Stimulated activated naive CD8-positive, alpha-beta T cell treated with anti-CD3 and anti-CD28 coated beads, Interleukin-15, Interleukin-2, amounts not matched to agents 100 ng/mL and 50 ng/mL, for 24 hours (primary cell): ENCODE data around the gene CLEC5A.
A peak's percentile ranks its signal among the peaks of the same experiment; 100 is the strongest.

Experiments
- H3K27ac Mint-ChIP-seq: one replicate; pipeline ENCODE4 v1.8.0; 2021; ENCODE audit warnings: mild to moderate bottlenecking, mixed read lengths
- H3K27me3 Mint-ChIP-seq: one replicate; pipeline ENCODE4 v1.8.0; 2021; ENCODE audit warnings: mixed read lengths
- H3K36me3 Mint-ChIP-seq: one replicate; pipeline ENCODE4 v1.8.0; 2021; ENCODE audit warnings: low read depth, mixed read lengths
- H3K4me1 Mint-ChIP-seq: one replicate; pipeline ENCODE4 v1.8.0; 2021; ENCODE audit warnings: low read depth, mixed read lengths
- H3K4me3 Mint-ChIP-seq: one replicate; pipeline ENCODE4 v1.8.0; 2021; ENCODE audit warnings: mild to moderate bottlenecking, mixed read lengths
- H3K9me3 Mint-ChIP-seq: one replicate; pipeline ENCODE4 v1.8.0; 2021; ENCODE audit warnings: mixed read lengths

Gene CLEC5A

DNA sequence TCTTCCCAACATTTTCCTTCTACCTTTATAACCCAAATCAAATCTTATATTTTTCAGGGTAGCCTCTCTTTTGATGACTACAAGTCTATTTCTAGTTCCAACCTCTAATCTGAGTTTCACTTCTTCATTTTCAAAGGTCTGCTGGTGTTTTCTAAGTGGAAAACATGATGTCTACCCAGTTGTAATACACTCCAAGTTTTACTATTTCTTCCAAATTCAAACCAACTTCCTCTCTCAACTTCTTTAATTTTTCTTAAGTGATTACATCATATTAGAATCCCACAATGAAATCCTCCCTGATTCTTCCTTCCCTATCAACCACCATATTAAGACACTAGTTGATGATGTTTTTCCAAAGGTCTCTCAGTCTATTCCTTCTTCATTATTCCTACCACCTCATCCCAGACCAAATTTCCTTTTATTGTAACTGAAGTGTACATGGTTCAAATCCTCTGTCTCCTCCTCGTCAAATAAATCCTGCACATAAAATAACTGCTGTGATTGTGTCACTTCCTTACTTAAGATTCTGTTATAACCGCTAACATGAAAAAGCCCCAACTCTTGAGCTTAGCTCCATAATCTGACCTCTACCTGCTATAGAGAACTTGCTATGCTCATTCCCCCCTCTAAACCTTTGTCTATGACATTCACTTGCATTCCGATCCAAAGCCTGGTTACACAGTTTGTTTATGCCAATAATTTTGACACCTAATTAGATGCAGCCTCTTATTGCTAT lies 14.1 kb upstream of the CLEC5A start:
- Mint-ChIP-seq H3K36me3 (no peaks in the 10 kb centered on the region), H3K27me3 (peaks cover 3% of the 10 kb centered on the region)

GRCh38 chr7:141956084-141956483 lies 9.3 kb upstream of the CLEC5A start:
- Mint-ChIP-seq H3K9me3 (no peaks in the 10 kb centered on the region), H3K27ac (no peak overlapping the region), H3K36me3 (no peaks in the 10 kb centered on the region), H3K27me3 (peaks cover 3% of the 10 kb centered on the region), H3K4me3 (no peak overlapping the region), H3K4me1 (peaks cover 13% of the 10 kb centered on the region)

More for the DNA sequence above, 14.1 kb upstream of the CLEC5A start:
- peaks cover 14% of the 10 kb centered on the region for H3K4me1 Mint-ChIP-seq
- no peak overlapping the region for H3K4me3 Mint-ChIP-seq
- H3K27ac Mint-ChIP-seq, result peak overlapping the region; percentile 23
- H3K9me3 Mint-ChIP-seq, result no peaks in the 10 kb centered on the region

DNA sequence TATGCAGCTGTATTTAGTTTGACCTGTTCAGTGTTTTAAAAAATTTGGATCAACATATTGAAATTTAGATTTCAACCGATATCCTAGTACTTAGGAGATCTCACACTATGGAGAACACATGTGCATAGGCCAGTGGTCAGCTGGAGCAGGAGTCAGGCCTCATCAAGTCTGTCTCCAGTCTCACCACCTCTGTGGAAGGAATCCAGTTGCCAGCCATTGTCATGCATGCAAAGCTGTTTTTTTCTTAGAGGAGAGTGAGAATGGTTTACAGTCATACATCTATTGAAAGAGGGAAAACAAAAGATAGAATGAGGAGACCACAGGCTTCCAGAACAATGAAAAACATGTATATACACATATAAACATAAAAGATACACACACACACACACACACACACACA lies 7.6 kb upstream of the CLEC5A start:
- Mint-ChIP-seq H3K4me3 (no peak overlapping the region), H3K4me1 (no peaks in the 10 kb centered on the region), H3K9me3 (no peaks in the 10 kb centered on the region), H3K27ac (no peak overlapping the region), H3K27me3 (peaks cover 3% of the 10 kb centered on the region), H3K36me3 (no peaks in the 10 kb centered on the region)

GRCh38 chr7:141952461-141952860 lies 5.7 kb upstream of the CLEC5A start:
- Mint-ChIP-seq H3K4me3 (no peak overlapping the region), H3K36me3 (no peaks in the 10 kb centered on the region), H3K9me3 (no peaks in the 10 kb centered on the region), H3K27me3 (peaks cover 3% of the 10 kb centered on the region), H3K4me1 (no peaks in the 10 kb centered on the region), H3K27ac (no peak overlapping the region)

DNA sequence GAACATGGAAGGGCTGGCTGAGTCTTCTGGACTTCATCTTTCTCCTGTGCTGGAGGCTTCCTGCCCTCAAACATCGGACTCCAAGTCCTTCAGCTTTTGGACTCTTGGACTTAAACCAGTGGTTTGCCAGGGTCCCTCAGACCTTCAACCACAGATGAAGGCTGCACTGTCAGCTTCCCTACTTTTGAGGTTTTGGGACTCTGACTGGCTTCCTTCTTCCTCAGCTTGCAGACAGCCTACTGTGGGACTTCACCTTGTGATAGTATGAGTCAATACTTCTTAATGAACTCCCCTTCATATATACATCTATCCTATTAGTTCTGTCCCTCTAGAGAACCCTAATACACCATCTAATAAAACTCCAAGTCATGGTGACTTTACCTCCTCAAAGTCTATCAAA lies 4.0 kb upstream of the CLEC5A start:
- H3K36me3 Mint-ChIP-seq, result no peaks in the 10 kb centered on the region
- no peaks in the 10 kb centered on the region for H3K4me1 Mint-ChIP-seq
- H3K9me3 Mint-ChIP-seq, result no peaks in the 10 kb centered on the region
- no peak overlapping the region for H3K27ac Mint-ChIP-seq
- H3K27me3 Mint-ChIP-seq, result no peaks in the 10 kb centered on the region
- no peak overlapping the region for H3K4me3 Mint-ChIP-seq

DNA sequence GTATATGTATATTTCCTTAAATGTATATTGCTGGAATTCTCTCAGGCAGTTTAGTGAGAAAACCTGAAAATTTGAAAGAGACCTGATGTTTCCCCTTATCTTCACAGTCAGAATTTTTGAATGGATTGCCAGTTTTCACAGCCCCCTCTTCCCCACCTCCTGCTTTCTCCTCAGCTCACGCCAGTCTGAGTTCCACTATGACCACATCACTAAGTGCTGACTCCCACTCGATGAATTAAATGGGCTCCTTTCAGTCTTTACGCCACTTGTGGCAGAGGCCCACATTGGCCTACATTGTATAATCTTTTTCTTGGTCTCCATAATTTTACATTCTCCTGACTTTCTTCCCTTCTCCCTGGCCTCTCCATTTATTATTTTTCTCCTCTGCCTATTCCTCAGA lies 3.1 kb upstream of the CLEC5A start:
- Mint-ChIP-seq H3K9me3 (no peaks in the 10 kb centered on the region), H3K4me1 (no peaks in the 10 kb centered on the region), H3K27me3 (no peaks in the 10 kb centered on the region), H3K36me3 (no peaks in the 10 kb centered on the region), H3K4me3 (no peak overlapping the region), H3K27ac (no peak overlapping the region)

GRCh38 chr7:141949451-141949850 lies 2.7 kb upstream of the CLEC5A start:
- Mint-ChIP-seq H3K36me3 (no peaks in the 10 kb centered on the region), H3K4me1 (no peaks in the 10 kb centered on the region), H3K27ac (no peak overlapping the region), H3K4me3 (no peak overlapping the region), H3K9me3 (no peaks in the 10 kb centered on the region), H3K27me3 (no peaks in the 10 kb centered on the region)

GRCh38 chr7:141949021-141949420 lies 2.2 kb upstream of the CLEC5A start:
- H3K36me3 Mint-ChIP-seq, result no peaks in the 10 kb centered on the region
- no peaks in the 10 kb centered on the region for H3K4me1 Mint-ChIP-seq
- H3K27me3 Mint-ChIP-seq, result no peaks in the 10 kb centered on the region
- no peaks in the 10 kb centered on the region for H3K9me3 Mint-ChIP-seq
- H3K27ac Mint-ChIP-seq, result no peak overlapping the region
- H3K4me3 Mint-ChIP-seq, result no peak overlapping the region

GRCh38 chr7:141945356-141945755 lies 1.4 kb downstream of the CLEC5A start:
- H3K9me3 Mint-ChIP-seq, result peaks cover 13% of the 10 kb centered on the region
- H3K36me3 Mint-ChIP-seq, result no peaks in the 10 kb centered on the region
- H3K4me1 Mint-ChIP-seq, result no peaks in the 10 kb centered on the region
- H3K27me3 Mint-ChIP-seq, result no peaks in the 10 kb centered on the region
- no peak overlapping the region for H3K4me3 Mint-ChIP-seq
- no peak overlapping the region for H3K27ac Mint-ChIP-seq

- H3K27ac Mint-ChIP-seq, result no peak overlapping the region
- no peaks in the 10 kb centered on the region for H3K36me3 Mint-ChIP-seq
- H3K9me3 Mint-ChIP-seq, result peaks cover 16% of the 10 kb centered on the region
- H3K4me1 Mint-ChIP-seq, result no peaks in the 10 kb centered on the region
- H3K4me3 Mint-ChIP-seq, result no peak overlapping the region
- H3K27me3 Mint-ChIP-seq, result no peaks in the 10 kb centered on the region
These were observed 2.0 kb downstream of the CLEC5A start for GRCh38 chr7:141944811-141945210.

DNA sequence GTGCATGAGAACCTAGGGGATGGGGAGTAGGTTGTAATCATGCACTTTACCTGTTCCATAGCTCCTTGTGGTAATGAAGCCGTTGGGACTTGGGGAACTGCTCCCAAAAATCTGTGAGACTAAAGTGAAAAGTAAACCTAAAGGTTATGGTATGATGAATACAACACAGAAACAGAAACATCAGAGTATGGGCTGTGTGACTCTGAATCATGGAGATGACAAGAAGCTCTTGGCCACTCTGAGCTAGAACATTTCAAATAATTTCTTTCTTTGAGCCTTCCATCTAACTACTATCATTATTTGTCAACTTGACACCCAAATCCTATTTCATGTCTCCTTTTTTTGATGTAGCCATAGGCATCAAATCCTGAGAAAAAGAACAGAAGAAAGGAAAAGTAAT lies 2.9 kb downstream of the CLEC5A start:
- Mint-ChIP-seq H3K4me1 (no peaks in the 10 kb centered on the region), H3K27ac (no peak overlapping the region), H3K9me3 (peaks cover 23% of the 10 kb centered on the region)

GRCh38 chr7:141941075-141941474 lies 5.7 kb downstream of the CLEC5A start:
- H3K9me3 Mint-ChIP-seq, result peaks cover 23% of the 10 kb centered on the region
- no peaks in the 10 kb centered on the region for H3K4me1 Mint-ChIP-seq
- H3K27ac Mint-ChIP-seq, result no peak overlapping the region
- H3K27me3 Mint-ChIP-seq, result no peaks in the 10 kb centered on the region
- H3K4me3 Mint-ChIP-seq, result no peak overlapping the region
- no peaks in the 10 kb centered on the region for H3K36me3 Mint-ChIP-seq

More for the DNA sequence above, 2.9 kb downstream of the CLEC5A start:
- no peaks in the 10 kb centered on the region for H3K27me3 Mint-ChIP-seq
- no peaks in the 10 kb centered on the region for H3K36me3 Mint-ChIP-seq
- H3K4me3 Mint-ChIP-seq, result no peak overlapping the region

GRCh38 chr7:141930211-141930610 lies 16.6 kb downstream of the CLEC5A start:
- Mint-ChIP-seq H3K9me3 (no peaks in the 10 kb centered on the region), H3K4me1 (no peaks in the 10 kb centered on the region), H3K36me3 (no peaks in the 10 kb centered on the region), H3K4me3 (no peak overlapping the region), H3K27me3 (no peaks in the 10 kb centered on the region), H3K27ac (no peak overlapping the region)

DNA sequence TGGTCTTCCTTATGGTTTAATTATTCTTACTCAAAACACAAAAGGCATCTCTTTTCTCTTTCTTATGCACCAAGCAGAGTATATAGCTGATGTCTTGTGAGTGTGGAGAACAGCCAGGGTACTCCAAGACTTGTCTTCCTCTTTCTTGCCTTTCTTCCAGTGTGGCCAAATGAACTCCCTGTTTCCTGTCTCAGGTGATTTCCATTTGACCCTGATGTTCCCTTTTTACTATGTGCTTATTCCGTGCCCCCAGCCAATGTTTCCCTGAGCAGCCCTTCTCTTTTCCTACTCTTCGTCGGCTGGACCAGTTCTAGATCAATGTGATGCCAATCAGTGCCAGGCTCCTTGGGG lies 18.0 kb downstream of the CLEC5A start:
- H3K27me3 Mint-ChIP-seq, result no peaks in the 10 kb centered on the region
- H3K9me3 Mint-ChIP-seq, result no peaks in the 10 kb centered on the region
- H3K27ac Mint-ChIP-seq, result peak overlapping the region; percentile 18
- no peaks in the 10 kb centered on the region for H3K36me3 Mint-ChIP-seq
- H3K4me3 Mint-ChIP-seq, result no peak overlapping the region
- no peaks in the 10 kb centered on the region for H3K4me1 Mint-ChIP-seq

DNA sequence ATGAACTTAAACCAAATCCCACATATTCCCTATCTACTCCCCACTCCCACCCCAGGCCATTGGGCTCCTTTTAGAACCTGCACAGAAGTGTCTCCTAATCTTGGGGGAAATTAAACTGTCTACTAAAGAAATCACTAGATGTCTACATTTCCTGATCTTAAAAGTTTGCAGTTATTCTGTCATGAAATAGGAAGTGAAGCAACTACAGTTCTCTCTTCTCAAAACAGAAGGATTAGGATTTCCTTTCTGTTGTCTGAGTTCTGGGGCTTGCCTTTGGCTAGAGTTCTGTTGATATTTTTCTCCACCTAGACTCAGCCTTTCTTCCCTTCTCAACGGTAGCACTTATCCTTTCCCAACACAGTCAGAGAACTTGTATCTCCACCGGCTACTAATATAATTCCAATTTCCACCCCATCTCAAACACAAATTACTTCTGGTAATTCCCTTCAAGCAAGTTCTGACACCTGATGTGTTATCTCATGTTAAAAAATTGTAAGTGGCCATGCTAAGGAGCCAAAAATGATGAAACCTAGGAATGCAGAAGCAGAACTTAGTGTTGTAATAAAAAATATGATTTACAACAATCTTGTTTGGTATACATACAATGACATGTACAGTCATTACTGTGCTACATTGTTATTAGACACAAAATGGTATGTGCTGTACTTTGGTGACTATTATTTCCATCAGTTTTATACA lies 18.5 kb downstream of the CLEC5A start:
- H3K4me1 Mint-ChIP-seq, result no peaks in the 10 kb centered on the region
- H3K27me3 Mint-ChIP-seq, result no peaks in the 10 kb centered on the region
- H3K27ac Mint-ChIP-seq, result no peak overlapping the region
- no peaks in the 10 kb centered on the region for H3K9me3 Mint-ChIP-seq
- no peaks in the 10 kb centered on the region for H3K36me3 Mint-ChIP-seq
- H3K4me3 Mint-ChIP-seq, result no peak overlapping the region

- no peaks in the 10 kb centered on the region for H3K9me3 Mint-ChIP-seq
- peaks cover 4% of the 10 kb centered on the region for H3K27me3 Mint-ChIP-seq
- no peaks in the 10 kb centered on the region for H3K4me1 Mint-ChIP-seq
- H3K36me3 Mint-ChIP-seq, result no peaks in the 10 kb centered on the region
- H3K4me3 Mint-ChIP-seq, result no peak overlapping the region
- H3K27ac Mint-ChIP-seq, result no peak overlapping the region
These were observed 26.5 kb downstream of the CLEC5A start for GRCh38 chr7:141920281-141920680.
